K562 (cell line): Measurements from ENCODE around the gene OR4D6. TPM values are rescaled to one million over a fixed set of nuclear protein-coding genes. Genes with fewer than 3 reads are reported as not detected.

Experiments used
- ATAC-seq: fragments of 200-7000 bp; cut with Tn5 transposase; 3 replicates; pipeline ENCODE4 v1.9.1; 2020; ENCODE audit warnings: moderate library complexity
- BruUV-seq: library from RNA; stranded (reverse); fragments of 400-500 nt; replicated peaks from 2 replicates; lab custom pipeline; 2021; lab: Mats Ljungman, UMichigan
- CTCF ChIA-PET: fragments of 300-600 bp; formaldehyde crosslinking; extraction: SDS; loops from one replicate; lab custom pipeline; 2021; ENCODE audit warnings: low intra/inter-chr PET ratio; lab: Yijun Ruan, JAX
- POLR2A ChIA-PET: fragments of 300-600, 350-650 bp; sonication (Branson Sonifier 250); formaldehyde crosslinking; extraction: SDS; loops from one replicate; lab custom pipeline; 2021; ENCODE audit warnings: antibody characterized with exemption, inconsistent platforms; lab: Yijun Ruan, JAX
- DNase-seq, 4 experiments: peaks; one replicate each; pipeline versions ENCODE4 v3.0.0 to v3.0.0-alpha.2; 2011 to 2018; ENCODE audit warnings: low spot score in 3 of 4, mixed read lengths in 3 of 4; ENCODE audit errors: extremely low read depth in 1 of 4
- FAIRE-seq: peaks from 2 replicates; lab custom pipeline; 2011; peaks lifted over from hg19 to GRCh38; lab: Jason Lieb, UNC
- H2AFZ ChIP-seq: 2 replicates; pipeline ENCODE4 v1.6.0; 2011; ENCODE audit warnings: low read depth, low read length, control low read depth, inconsistent platforms
- H3K27ac ChIP-seq: fragments of 200-600 bp; 3 replicates; pipeline ENCODE4 v1.8.0; 2011; ENCODE audit warnings: low read depth, mild to moderate bottlenecking, control low read depth, inconsistent platforms, low read length, moderate library complexity, mixed read lengths; ENCODE audit errors: extremely low read depth
- H3K27me3 ChIP-seq, 2 experiments: fragments of 300-600 bp in 1 of 2; 2 replicates in 1 of 2; 3 replicates in 1 of 2; pipeline versions ENCODE4 v1.6.0 to v1.8.0; 2011; ENCODE audit warnings: inconsistent platforms in 2 of 2, low read length in 2 of 2, mild to moderate bottlenecking in 1 of 2, mixed read lengths in 1 of 2, moderate library complexity in 1 of 2; ENCODE audit not compliant: control insufficient read depth in 2 of 2, insufficient read depth in 2 of 2
- H3K36me3 ChIP-seq: fragments of 300-600 bp; 3 replicates; pipeline ENCODE4 v1.8.0; 2011; ENCODE audit warnings: mild to moderate bottlenecking, low read length, inconsistent platforms; ENCODE audit not compliant: control insufficient read depth, insufficient read depth
- H3K4me1 ChIP-seq, 2 experiments: fragments of 200-600 bp in 1 of 2; replicated peaks in 1 of 2; 2 replicates in 1 of 2; 3 replicates in 1 of 2; pipeline versions ENCODE4 v1.5.1 to v1.8.0; 2011; ENCODE audit warnings: inconsistent platforms in 2 of 2, low read length in 2 of 2, mild to moderate bottlenecking in 1 of 2, mixed read lengths in 1 of 2, moderate library complexity in 1 of 2; ENCODE audit not compliant: control insufficient read depth in 2 of 2, insufficient read depth in 2 of 2
- H3K4me2 ChIP-seq: 2 replicates; pipeline ENCODE4 v1.6.1; 2011; ENCODE audit warnings: low read length, control low read depth, inconsistent platforms, mixed read lengths; ENCODE audit not compliant: insufficient read depth
- H3K4me3 ChIP-seq: fragments of 200-600 bp; sonication (generic), shearing (Covaris generic); 2 replicates; pipeline ENCODE4 v1.5.1; 2016; ENCODE audit warnings: control low read depth, inconsistent platforms
- H3K79me2 ChIP-seq: fragments of 200-600 bp; 3 replicates; pipeline ENCODE4 v1.8.0; 2011; ENCODE audit warnings: low read length, inconsistent platforms; ENCODE audit not compliant: control insufficient read depth, insufficient read depth
- H3K9ac ChIP-seq, 2 experiments: 2 replicates each; pipeline versions ENCODE4 v1.6.0 to v1.6.1; 2011; ENCODE audit warnings: low read depth in 2 of 2, low read length in 2 of 2, control low read depth in 1 of 2, inconsistent platforms in 1 of 2, mild to moderate bottlenecking in 1 of 2, mixed read lengths in 1 of 2; ENCODE audit not compliant: insufficient read depth in 1 of 2
- H3K9me1 ChIP-seq: one replicate; pipeline ENCODE4 v1.6.0; 2011; ENCODE audit warnings: inconsistent platforms, mild to moderate bottlenecking, low read length, moderate library complexity; ENCODE audit not compliant: control insufficient read depth, insufficient read depth
- H3K9me3 ChIP-seq: replicated peaks from 2 replicates; pipeline ENCODE4 v1.5.1; 2011; ENCODE audit warnings: low read depth, low read length, inconsistent platforms; ENCODE audit not compliant: control insufficient read depth, insufficient read depth
- H4K20me1 ChIP-seq: replicated peaks from 2 replicates; pipeline ENCODE4 v1.6.1; 2011; ENCODE audit warnings: low read length, inconsistent platforms, mixed read lengths; ENCODE audit not compliant: control insufficient read depth, insufficient read depth
- BMI1 ChIP-seq: fragments of 150-350 bp; IDR thresholded peaks from 2 replicates; pipeline ENCODE4 v1.6.1; 2014; ENCODE audit warnings: low read length
- NCOA6 ChIP-seq: fragments of 450-650 bp; IDR thresholded peaks from 2 replicates; pipeline ENCODE4 v1.6.1; 2017; ENCODE audit warnings: mild to moderate bottlenecking
- NR3C1 ChIP-seq: sonication (generic); formaldehyde crosslinking; IDR thresholded peaks from 2 replicates; pipeline ENCODE4 v1.8.1; 2022; ENCODE audit warnings: missing genetic modification reagents
- SRSF3 ChIP-seq: fragments of 200-400 bp; formaldehyde crosslinking; IDR thresholded peaks from 2 replicates; pipeline ENCODE4 v1.6.1; 2016; ENCODE audit warnings: mild to moderate bottlenecking, low read length, moderate library complexity; ENCODE audit not compliant: insufficient read depth
- XRCC5 ChIP-seq: fragments of 200-400 bp; formaldehyde crosslinking; IDR thresholded peaks from 2 replicates; pipeline ENCODE4 v1.6.1; 2017; ENCODE audit warnings: low read depth, mild to moderate bottlenecking, low read length
- ZKSCAN1 ChIP-seq: fragments of 150-350 bp; IDR thresholded peaks from 2 replicates; pipeline ENCODE4 v1.6.1; 2016; ENCODE audit warnings: low read depth, low read length
- ZNF197 ChIP-seq: fragments of 200-800 bp; sonication (Bioruptor generic); IDR thresholded peaks from 2 replicates; pipeline ENCODE4 v1.6.1; 2016; ENCODE audit warnings: low read depth, missing genetic modification characterization, missing compliant biosample characterization
- WGBS: fragments of 100-300 bp; shearing (Covaris generic); methylation state at CpG from one replicate; pipeline ENCODE4 v1.1.6; 2016; ENCODE audit warnings: low coverage, mixed read lengths; ENCODE audit not compliant: insufficient coverage; ENCODE audit errors: missing lambda C conversion rate; 5-methylcytosine and 5-hydroxymethylcytosine counted together
- in situ Hi-C: fragments of 300-500 bp; cut with MboI; formaldehyde crosslinking; loops from 4 replicates; pipeline ENCODE4 v1.15.0; 2018; ENCODE audit warnings: inconsistent platforms, mixed read lengths
- intact Hi-C: fragments of 100-400 bp; cut with micrococcal nuclease; formaldehyde crosslinking; loops from 2 replicates; pipeline ENCODE4 v1.14.2; 2022
- polyA plus RNA-seq, 8 experiments: library from polyadenylated mRNA; depleted of rRNA in 4 of 8; stranded (reverse) in 5 of 8; unstranded in 3 of 8; fragments of >200 nt; fragmentation: Nextera tagmentation in 2 of 8; fragmentation: Illumina TruSeq in 1 of 8; extraction: Ambion mirVana in 2 of 8; extraction: Trizol in 1 of 8; gene quantifications; 2 replicates each; pipeline versions ENCODE4 v1.2.1 to v1.2.3, GENCODE V29; 2011 to 2014; ENCODE audit warnings: inconsistent platforms in 1 of 8, missing spikeins in 1 of 8
- total RNA-seq, 7 experiments: library from RNA; depleted of rRNA in 6 of 7; stranded (reverse); fragments of >200 nt in 6 of 7; fragmentation: Illumina TruSeq in 2 of 7; extraction: Trizol in 2 of 7; gene quantifications; 2 replicates each; pipeline versions ENCODE4 v1.2.1 to v1.2.3, GENCODE V29; 2011 to 2021; ENCODE audit warnings: low replicate concordance in 1 of 7
- TF ChIP-seq, protein P1 (sequence below): fragments of 450-650 bp; formaldehyde crosslinking; IDR thresholded peaks from 2 replicates; pipeline ENCODE4 v1.4.0; 2022; ENCODE audit warnings: mild to moderate bottlenecking, moderate library complexity
- TF ChIP-seq, protein P2 (sequence below): fragments of 450-650 bp; formaldehyde crosslinking; IDR thresholded peaks from 2 replicates; pipeline ENCODE4 v1.4.0; 2020; ENCODE audit warnings: mild to moderate bottlenecking
- TF ChIP-seq, protein P3 (sequence below): fragments of 250-450 bp; sonication (Bioruptor Pico); IDR thresholded peaks from 2 replicates; pipeline ENCODE4 v1.5.0; 2020; ENCODE audit warnings: mild to moderate bottlenecking, borderline replicate concordance
- TF ChIP-seq, protein P4 (sequence below), 3 experiments: fragments of 200-800 bp in 1 of 3; sonication (Bioruptor generic) in 1 of 3; sonication (generic) in 1 of 3; formaldehyde crosslinking in 1 of 3; IDR thresholded peaks; 2 replicates each; pipeline versions ENCODE4 v1.6.1 to v1.8.0; 2016 to 2022; ENCODE audit warnings: mild to moderate bottlenecking in 2 of 3, missing compliant biosample characterization in 2 of 3, missing genetic modification characterization in 2 of 3, missing genetic modification reagents in 1 of 3

The OR4D6 gene
- total and polyA plus RNA-seq, 9 of the 15 experiments (the other 6 are each of a cell fraction or from before 2014, with no cell fraction given), result not detected

DNA sequence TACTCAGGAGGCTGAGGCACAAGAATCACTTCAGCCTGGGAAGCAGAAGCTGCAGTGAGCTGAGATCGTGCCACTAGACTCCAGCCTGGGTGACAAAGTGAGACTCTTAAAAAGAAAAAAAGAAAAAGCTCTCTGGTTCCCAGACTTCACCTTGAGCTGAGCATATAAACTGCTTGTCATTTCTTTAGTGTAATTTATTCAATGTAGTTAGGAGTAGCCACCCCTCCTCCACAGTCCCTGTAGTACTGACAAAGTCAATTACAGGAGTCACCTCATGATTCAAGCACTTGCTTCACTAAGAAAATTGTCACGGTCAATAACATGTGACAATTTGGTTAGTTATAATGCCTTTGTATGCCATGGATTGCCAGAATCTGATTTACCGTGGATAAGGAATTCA is 23.6 kb downstream of the OR4D6 start:
- Histone ChIP-seq H3K27ac (no peak overlapping the region), H3K9me1 (no peaks in the 10 kb centered on the region), H2AFZ (no peak overlapping the region), H3K4me3 (no peak overlapping the region), H3K27me3 (peaks cover 2 to 17% of the 10 kb centered on the region in 2 experiments; a peak in 4 of 5 replicates), H3K36me3 (no peaks in the 10 kb centered on the region), H3K79me2 (no peaks in the 10 kb centered on the region), H4K20me1 (no peaks in the 10 kb centered on the region), H3K4me2 (no peak overlapping the region), H3K9me3 (no peaks in the 10 kb centered on the region), H3K9ac (no peak overlapping the region), H3K4me1 (no peaks in the 10 kb centered on the region)
- 0% methylated on average over 3 of the region's 3 CpGs for WGBS
- TF ChIP-seq, protein P1, sequence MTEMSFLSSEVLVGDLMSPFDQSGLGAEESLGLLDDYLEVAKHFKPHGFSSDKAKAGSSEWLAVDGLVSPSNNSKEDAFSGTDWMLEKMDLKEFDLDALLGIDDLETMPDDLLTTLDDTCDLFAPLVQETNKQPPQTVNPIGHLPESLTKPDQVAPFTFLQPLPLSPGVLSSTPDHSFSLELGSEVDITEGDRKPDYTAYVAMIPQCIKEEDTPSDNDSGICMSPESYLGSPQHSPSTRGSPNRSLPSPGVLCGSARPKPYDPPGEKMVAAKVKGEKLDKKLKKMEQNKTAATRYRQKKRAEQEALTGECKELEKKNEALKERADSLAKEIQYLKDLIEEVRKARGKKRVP (CRISPR knock-in tag), result no peak
- BruUV-seq, result no TSS peak
- DNase-seq (no peak), ATAC-seq (no peak), FAIRE-seq (no peak)
- in situ Hi-C loops, result no loop called here
- ChIA-PET POLR2A (no interaction called here), CTCF (no interaction called here)
- intact Hi-C loops, result no loop called here

DNA sequence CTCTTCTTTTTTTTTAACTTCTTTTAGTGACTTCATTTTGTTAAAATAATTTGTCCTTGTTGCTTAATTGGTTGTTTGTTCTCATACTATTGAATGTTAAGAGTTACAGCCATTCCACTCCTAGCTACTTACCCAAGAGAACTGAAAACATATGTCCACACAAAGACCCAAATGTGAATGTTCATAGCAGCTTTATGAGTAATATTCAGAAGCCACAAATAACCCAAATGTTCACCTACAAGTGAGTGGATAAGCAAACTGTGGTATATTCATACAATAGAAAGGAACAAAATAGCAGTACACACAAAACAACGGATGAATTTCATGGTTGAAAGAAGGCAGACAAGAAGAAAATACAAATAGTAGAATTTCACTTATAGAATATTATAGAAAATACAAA is 45.2 kb downstream of the OR4D6 start:
- POLR2A ChIA-PET, result interaction anchor here (1.1 kb wide), 1 partner anchor 16 kb away, joined by 4 read pairs; no protein-coding TSS in a partner anchor
- TF ChIP-seq NCOA6, result no peak
- TF ChIP-seq, protein P2, sequence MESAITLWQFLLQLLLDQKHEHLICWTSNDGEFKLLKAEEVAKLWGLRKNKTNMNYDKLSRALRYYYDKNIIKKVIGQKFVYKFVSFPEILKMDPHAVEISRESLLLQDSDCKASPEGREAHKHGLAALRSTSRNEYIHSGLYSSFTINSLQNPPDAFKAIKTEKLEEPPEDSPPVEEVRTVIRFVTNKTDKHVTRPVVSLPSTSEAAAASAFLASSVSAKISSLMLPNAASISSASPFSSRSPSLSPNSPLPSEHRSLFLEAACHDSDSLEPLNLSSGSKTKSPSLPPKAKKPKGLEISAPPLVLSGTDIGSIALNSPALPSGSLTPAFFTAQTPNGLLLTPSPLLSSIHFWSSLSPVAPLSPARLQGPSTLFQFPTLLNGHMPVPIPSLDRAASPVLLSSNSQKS (CRISPR knock-in tag), result no peak
- no peak for TF ChIP-seq XRCC5
- TF ChIP-seq, protein P3, sequence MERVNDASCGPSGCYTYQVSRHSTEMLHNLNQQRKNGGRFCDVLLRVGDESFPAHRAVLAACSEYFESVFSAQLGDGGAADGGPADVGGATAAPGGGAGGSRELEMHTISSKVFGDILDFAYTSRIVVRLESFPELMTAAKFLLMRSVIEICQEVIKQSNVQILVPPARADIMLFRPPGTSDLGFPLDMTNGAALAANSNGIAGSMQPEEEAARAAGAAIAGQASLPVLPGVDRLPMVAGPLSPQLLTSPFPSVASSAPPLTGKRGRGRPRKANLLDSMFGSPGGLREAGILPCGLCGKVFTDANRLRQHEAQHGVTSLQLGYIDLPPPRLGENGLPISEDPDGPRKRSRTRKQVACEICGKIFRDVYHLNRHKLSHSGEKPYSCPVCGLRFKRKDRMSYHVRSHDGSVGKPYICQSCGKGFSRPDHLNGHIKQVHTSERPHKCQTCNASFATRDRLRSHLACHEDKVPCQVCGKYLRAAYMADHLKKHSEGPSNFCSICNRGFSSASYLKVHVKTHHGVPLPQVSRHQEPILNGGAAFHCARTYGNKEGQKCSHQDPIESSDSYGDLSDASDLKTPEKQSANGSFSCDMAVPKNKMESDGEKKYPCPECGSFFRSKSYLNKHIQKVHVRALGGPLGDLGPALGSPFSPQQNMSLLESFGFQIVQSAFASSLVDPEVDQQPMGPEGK, result no peak
- TF ChIP-seq ZKSCAN1, result no peak
- TF ChIP-seq ZNF197 (CRISPR knock-in tag), result no peak
- TF ChIP-seq BMI1, result no peak
- TF ChIP-seq, protein P4, sequence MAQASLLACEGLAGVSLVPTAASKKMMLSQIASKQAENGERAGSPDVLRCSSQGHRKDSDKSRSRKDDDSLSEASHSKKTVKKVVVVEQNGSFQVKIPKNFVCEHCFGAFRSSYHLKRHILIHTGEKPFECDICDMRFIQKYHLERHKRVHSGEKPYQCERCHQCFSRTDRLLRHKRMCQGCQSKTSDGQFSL (CRISPR knock-in tag; IDR thresholded peaks at IDR 0.05), result no peak
- TF ChIP-seq, protein P4 (tag; IDR thresholded peaks at IDR 0.05), result no peak
- no peak for TF ChIP-seq NR3C1
- TF ChIP-seq SRSF3, result no peak

More for the DNA sequence above, 45.2 kb downstream of the OR4D6 start:
- ATAC-seq (no peak), FAIRE-seq (no peak), DNase-seq (no peak)
- no peaks in the 10 kb centered on the region for H3K79me2 ChIP-seq
- no peak overlapping the region for H2AFZ ChIP-seq
- H3K9ac ChIP-seq, result no peak overlapping the region
- H4K20me1 ChIP-seq, result no peaks in the 10 kb centered on the region
- 0% methylated on average over 1 of the region's 1 CpG for WGBS
- in situ Hi-C loops (no loop called here), intact Hi-C loops (no loop called here)
- no TSS peak for BruUV-seq
- no peaks in the 10 kb centered on the region for H3K36me3 ChIP-seq
- no peak overlapping the region for H3K4me3 ChIP-seq
- H3K4me1 ChIP-seq, result no peaks in the 10 kb centered on the region
- H3K9me1 ChIP-seq, result no peaks in the 10 kb centered on the region
- peaks cover 0 to 3% of the 10 kb centered on the region in 2 experiments; a peak in 1 of 5 replicates for H3K27me3 ChIP-seq
- CTCF ChIA-PET, result no interaction called here
- no peak overlapping the region for H3K4me2 ChIP-seq
- H3K27ac ChIP-seq, result no peak overlapping the region
- peaks cover 4% of the 10 kb centered on the region; the same call in 1 of the 2 replicates for H3K9me3 ChIP-seq
